Measurements from ENCODE around the gene RASSF8. TPM values are rescaled to one million over a fixed set of nuclear protein-coding genes. Genes with fewer than 3 reads are reported as not detected.

The RASSF8 gene
- total RNA-seq, 1 donor from 2014 or later = 85.7 TPM

- Histone ChIP-seq H3K9me3 (no peaks in the 10 kb centered on the region), H3K4me3 (no peak overlapping the region), H3K4me1 (peaks cover 14% of the 10 kb centered on the region), H3K27me3 (no peaks in the 10 kb centered on the region), H3K36me3 (no peaks in the 10 kb centered on the region), H3K27ac (no peak overlapping the region)
- no peak for TF ChIP-seq CTCF (IDR thresholded peaks at IDR 0.05)
- intact Hi-C loops (cut with DNase I) = no loop called here
- DNase-seq = no peak
- ATAC-seq = no peak
Observed at GRCh38 chr12:26044007-26044394, 85.5 kb downstream of the RASSF8 start.

GRCh38 chr12:26044592-26044991, 86.1 kb downstream of the RASSF8 start:
- intact Hi-C loops (cut with DNase I) = no loop called here
- Histone ChIP-seq H3K4me1 (peaks cover 14% of the 10 kb centered on the region), H3K36me3 (no peaks in the 10 kb centered on the region), H3K27ac (no peak overlapping the region), H3K9me3 (no peaks in the 10 kb centered on the region), H3K27me3 (no peaks in the 10 kb centered on the region), H3K4me3 (no peak overlapping the region)
- no peak for DNase-seq
- no peak for ATAC-seq
- TF ChIP-seq CTCF (IDR thresholded peaks at IDR 0.05) = no peak

GRCh38 chr12:26046203-26046602, 87.7 kb downstream of the RASSF8 start:
- peaks cover 14% of the 10 kb centered on the region for H3K4me1 ChIP-seq
- intact Hi-C loops (cut with DNase I) = no loop called here

GRCh38 chr12:26046906-26047305, 88.4 kb downstream of the RASSF8 start:
- H3K27me3 ChIP-seq = no peaks in the 10 kb centered on the region
- no peaks in the 10 kb centered on the region for H3K36me3 ChIP-seq
- ATAC-seq (no peak), DNase-seq (no peak)
- H3K4me1 ChIP-seq = peaks cover 14% of the 10 kb centered on the region
- H3K9me3 ChIP-seq = no peaks in the 10 kb centered on the region
- H3K4me3 ChIP-seq = no peak overlapping the region
- no peak for TF ChIP-seq CTCF (IDR thresholded peaks at IDR 0.05)
- no peak overlapping the region for H3K27ac ChIP-seq
- intact Hi-C loops (cut with DNase I) = no loop called here

More at GRCh38 chr12:26046203-26046602, 87.7 kb downstream of the RASSF8 start:
- no peaks in the 10 kb centered on the region for H3K9me3 ChIP-seq
- DNase-seq (no peak), ATAC-seq (no peak)
- H3K27me3 ChIP-seq = no peaks in the 10 kb centered on the region
- no peaks in the 10 kb centered on the region for H3K36me3 ChIP-seq
- TF ChIP-seq CTCF (IDR thresholded peaks at IDR 0.05) = no peak
- H3K4me3 ChIP-seq = no peak overlapping the region
- no peak overlapping the region for H3K27ac ChIP-seq

GRCh38 chr12:26047401-26048226, 89.1 kb downstream of the RASSF8 start:
- no peak for TF ChIP-seq CTCF (IDR thresholded peaks at IDR 0.05)
- DNase-seq = no peak
- ATAC-seq = no peak

More at GRCh38 chr12:26047401-26048226, 89.1 kb downstream of the RASSF8 start:
- Histone ChIP-seq H3K4me1 (peaks cover 14% of the 10 kb centered on the region), H3K27me3 (no peaks in the 10 kb centered on the region), H3K36me3 (no peaks in the 10 kb centered on the region), H3K27ac (no peak overlapping the region), H3K9me3 (no peaks in the 10 kb centered on the region), H3K4me3 (no peak overlapping the region)
- intact Hi-C loops (cut with DNase I) = no loop called here
